OCI-LY1 (cell line): ENCODE results near the gene CKS2.

Source experiments
- EZH2 ChIP-seq: fragments of 200-600 bp; sonication (generic), shearing (Covaris generic); IDR thresholded peaks from 2 replicates; pipeline ENCODE4 v1.8.0; 2017; ENCODE audit warnings: borderline replicate concordance, mixed run types, mild to moderate bottlenecking, antibody characterized with exemption, low read length, moderate library complexity, mixed read lengths
- TF ChIP-seq, protein P1 (sequence below): fragments of 200-600 bp; sonication (generic), shearing (Covaris generic); IDR thresholded peaks from 2 replicates; pipeline ENCODE4 v1.5.1; 2017; ENCODE audit warnings: mild to moderate bottlenecking, antibody characterized with exemption, low read length, moderate library complexity, mixed read lengths

DNA sequence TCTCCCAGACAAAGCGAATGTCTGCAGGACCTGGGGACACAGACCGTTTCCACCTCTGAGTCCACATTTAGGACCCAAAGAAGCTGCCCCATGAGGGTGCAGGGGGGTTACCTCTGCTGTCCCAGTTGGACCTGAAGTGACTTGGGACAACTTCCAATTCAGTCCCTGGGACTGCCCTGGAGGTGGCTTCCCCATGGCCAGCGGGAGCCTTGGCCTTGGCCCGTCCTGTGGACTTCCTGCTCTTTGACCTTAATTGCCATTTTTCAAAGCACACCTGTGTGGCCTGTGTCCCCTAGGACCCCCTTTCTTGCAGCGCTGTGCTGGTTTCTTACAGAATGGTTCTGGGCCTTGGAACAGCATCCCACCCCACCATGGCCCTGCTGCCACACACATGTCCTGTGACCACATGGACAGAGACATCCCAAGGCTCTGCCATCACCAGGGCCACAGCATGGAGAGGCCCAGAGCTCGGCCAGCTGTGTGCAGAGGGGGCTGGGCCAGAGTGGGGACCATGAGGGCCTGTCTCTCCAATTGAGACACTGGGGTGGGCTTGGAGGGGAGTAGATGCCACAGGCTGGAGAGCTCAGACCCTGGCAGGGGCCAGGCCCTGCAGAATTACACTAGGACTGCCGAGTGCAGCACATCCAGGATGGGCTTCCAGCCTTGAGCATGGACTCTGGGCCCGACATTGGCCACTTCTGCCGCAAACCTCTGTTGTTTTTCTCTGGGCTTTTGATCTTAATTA, 53.1 kb downstream of the CKS2 start:
- TF ChIP-seq, protein P1, sequence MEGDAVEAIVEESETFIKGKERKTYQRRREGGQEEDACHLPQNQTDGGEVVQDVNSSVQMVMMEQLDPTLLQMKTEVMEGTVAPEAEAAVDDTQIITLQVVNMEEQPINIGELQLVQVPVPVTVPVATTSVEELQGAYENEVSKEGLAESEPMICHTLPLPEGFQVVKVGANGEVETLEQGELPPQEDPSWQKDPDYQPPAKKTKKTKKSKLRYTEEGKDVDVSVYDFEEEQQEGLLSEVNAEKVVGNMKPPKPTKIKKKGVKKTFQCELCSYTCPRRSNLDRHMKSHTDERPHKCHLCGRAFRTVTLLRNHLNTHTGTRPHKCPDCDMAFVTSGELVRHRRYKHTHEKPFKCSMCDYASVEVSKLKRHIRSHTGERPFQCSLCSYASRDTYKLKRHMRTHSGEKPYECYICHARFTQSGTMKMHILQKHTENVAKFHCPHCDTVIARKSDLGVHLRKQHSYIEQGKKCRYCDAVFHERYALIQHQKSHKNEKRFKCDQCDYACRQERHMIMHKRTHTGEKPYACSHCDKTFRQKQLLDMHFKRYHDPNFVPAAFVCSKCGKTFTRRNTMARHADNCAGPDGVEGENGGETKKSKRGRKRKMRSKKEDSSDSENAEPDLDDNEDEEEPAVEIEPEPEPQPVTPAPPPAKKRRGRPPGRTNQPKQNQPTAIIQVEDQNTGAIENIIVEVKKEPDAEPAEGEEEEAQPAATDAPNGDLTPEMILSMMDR: no peak
- no peak for TF ChIP-seq EZH2
